ENCODE data around the gene SUGP2. TPM values are rescaled to one million over a fixed set of nuclear protein-coding genes. Genes with fewer than 3 reads are reported as not detected.

Gene SUGP2
- polyA plus RNA-seq, 1 donor from 2014 or later, result 204 TPM

- Histone ChIP-seq H3F3A (ENCODE audit: insufficient read depth, low read length, poor library complexity, severe bottlenecking) (no peaks in the 10 kb centered on the region), H3K4me2 (ENCODE audit: low read length) (no peak overlapping the region), H2AFZ (ENCODE audit: low read depth, low read length) (no peak overlapping the region), H3K9me2 (ENCODE audit: insufficient read depth, low read length) (no peaks in the 10 kb centered on the region), H3K9me3 (ENCODE audit: low read length) (no peaks in the 10 kb centered on the region), H3K79me2 (replicated peaks; ENCODE audit: insufficient read depth, low read length) (no peaks in the 10 kb centered on the region), H3K9ac (ENCODE audit: low read length) (no peak overlapping the region), H4K20me1 (ENCODE audit: insufficient read depth) (no peaks in the 10 kb centered on the region), H3K36me3 (ENCODE audit: insufficient read depth, low read length) (no peaks in the 10 kb centered on the region), H3K27me3 (ENCODE audit: insufficient read depth, low read depth, low read length) (no peaks in the 10 kb centered on the region), H3K4me3 (ENCODE audit: low read length) (no peak overlapping the region), H3K27ac (ENCODE audit: low read length) (no peak overlapping the region)
- TF ChIP-seq REST (IDR thresholded peaks at IDR 0.05; ENCODE audit: borderline replicate concordance) (no peak), POLR2AphosphoS5 (IDR thresholded peaks at IDR 0.05) (no peak), EZH2 (IDR thresholded peaks at IDR 0.05; ENCODE audit: borderline replicate concordance, insufficient read depth, low read length, poor library complexity, severe bottlenecking) (no peak), CTCF (IDR thresholded peaks at IDR 0.05; ENCODE audit: poor library complexity, severe bottlenecking) (no peak), SMC3 (conservative IDR thresholded peaks at IDR 0.05; ENCODE audit: poor library complexity) (no peak), EP300 (conservative IDR thresholded peaks at IDR 0.05; ENCODE audit: poor library complexity, severe bottlenecking) (no peak), RAD21 (conservative IDR thresholded peaks at IDR 0.05) (no peak), MXI1 (conservative IDR thresholded peaks at IDR 0.05; ENCODE audit: poor library complexity, severe bottlenecking) (no peak), TAF1 (IDR thresholded peaks at IDR 0.05; ENCODE audit: low read depth) (no peak)
Observed at GRCh38 chr19:18991468-18991867, 41.8 kb downstream of the SUGP2 start.

GRCh38 chr19:18991006-18991405, 42.3 kb downstream of the SUGP2 start:
- Histone ChIP-seq H3K4me3 (ENCODE audit: low read length) (no peak overlapping the region), H3K36me3 (ENCODE audit: insufficient read depth, low read length) (no peaks in the 10 kb centered on the region), H3K9me2 (ENCODE audit: insufficient read depth, low read length) (no peaks in the 10 kb centered on the region), H3F3A (ENCODE audit: insufficient read depth, low read length, poor library complexity, severe bottlenecking) (no peaks in the 10 kb centered on the region), H2AFZ (ENCODE audit: low read depth, low read length) (no peak overlapping the region), H3K27me3 (ENCODE audit: insufficient read depth, low read depth, low read length) (no peaks in the 10 kb centered on the region), H3K79me2 (replicated peaks; ENCODE audit: insufficient read depth, low read length) (no peaks in the 10 kb centered on the region), H3K27ac (ENCODE audit: low read length) (no peak overlapping the region), H3K9ac (ENCODE audit: low read length) (no peak overlapping the region), H3K4me2 (ENCODE audit: low read length) (no peak overlapping the region), H4K20me1 (ENCODE audit: insufficient read depth) (no peaks in the 10 kb centered on the region), H3K9me3 (ENCODE audit: low read length) (no peaks in the 10 kb centered on the region)
- TF ChIP-seq CTCF (IDR thresholded peaks at IDR 0.05; ENCODE audit: poor library complexity, severe bottlenecking) (no peak), POLR2AphosphoS5 (IDR thresholded peaks at IDR 0.05) (no peak), EP300 (conservative IDR thresholded peaks at IDR 0.05; ENCODE audit: poor library complexity, severe bottlenecking) (no peak), REST (IDR thresholded peaks at IDR 0.05; ENCODE audit: borderline replicate concordance) (no peak), MXI1 (conservative IDR thresholded peaks at IDR 0.05; ENCODE audit: poor library complexity, severe bottlenecking) (no peak), RAD21 (conservative IDR thresholded peaks at IDR 0.05) (no peak), EZH2 (IDR thresholded peaks at IDR 0.05; ENCODE audit: borderline replicate concordance, insufficient read depth, low read length, poor library complexity, severe bottlenecking) (no peak), TAF1 (IDR thresholded peaks at IDR 0.05; ENCODE audit: low read depth) (no peak), SMC3 (conservative IDR thresholded peaks at IDR 0.05; ENCODE audit: poor library complexity) (no peak)

Measured in neural cell (in vitro differentiated cells).